SK-N-SH (cell line): Measurements from ENCODE around the gene FBXW9. TPM values are rescaled to one million over a fixed set of nuclear protein-coding genes. Genes with fewer than 3 reads are reported as not detected.

Experiments used
- CTCF ChIA-PET: fragments of 300-600, 350-600 bp; formaldehyde crosslinking; extraction: SDS; loops from one replicate; lab custom pipeline; 2021; lab: Yijun Ruan, JAX
- POLR2A ChIA-PET: fragments of 350-600 bp; sonication (Branson Sonifier 250); formaldehyde crosslinking; extraction: SDS; loops from one replicate; lab custom pipeline; 2020; ENCODE audit warnings: antibody characterized with exemption, inconsistent platforms; lab: Yijun Ruan, JAX
- DNase-seq: peaks from one replicate; pipeline ENCODE4 v3.0.0; 2012
- H2AFZ ChIP-seq: fragments of 200-600 bp; sonication (generic); 2 replicates; pipeline ENCODE4 v1.8.1; 2016; ENCODE audit warnings: antibody characterized with exemption, mild to moderate bottlenecking, low read depth
- H3F3A ChIP-seq: fragments of 200-600 bp; sonication (generic); replicated peaks from 2 replicates; pipeline ENCODE3; 2016; ENCODE audit warnings: antibody characterized with exemption, mild to moderate bottlenecking; ENCODE audit not compliant: insufficient read depth
- H3K27ac ChIP-seq, 2 experiments: fragments of 200-500 bp in 1 of 2; fragments of 200-600 bp in 1 of 2; sonication (Bioruptor generic) in 1 of 2; sonication (generic), shearing (Covaris generic) in 1 of 2; 2 replicates each; pipeline versions ENCODE4 v1.5.1 to v1.6.1; 2014 to 2016; ENCODE audit warnings: low read depth in 2 of 2, inconsistent platforms in 1 of 2, low read length in 1 of 2, mild to moderate bottlenecking in 1 of 2, mixed read lengths in 1 of 2
- H3K27me3 ChIP-seq: fragments of 200-600 bp; sonication (generic), shearing (Covaris generic); 2 replicates; pipeline ENCODE4 v1.6.1; 2016; ENCODE audit warnings: mixed run types; ENCODE audit not compliant: insufficient read depth
- H3K36me3 ChIP-seq, 2 experiments: fragments of 200-500 bp in 1 of 2; fragments of 200-600 bp in 1 of 2; sonication (Bioruptor generic) in 1 of 2; sonication (generic) in 1 of 2; replicated peaks in 1 of 2; 2 replicates each; pipeline versions ENCODE3 to v1.5.1; 2014 to 2016; ENCODE audit warnings: low read length in 1 of 2, mild to moderate bottlenecking in 1 of 2; ENCODE audit not compliant: insufficient read depth in 2 of 2, control insufficient read depth in 1 of 2
- H3K4me1 ChIP-seq, 2 experiments: fragments of 200-500 bp in 1 of 2; fragments of 200-600 bp in 1 of 2; sonication (Bioruptor generic) in 1 of 2; sonication (generic), shearing (Covaris generic) in 1 of 2; 2 replicates each; pipeline versions ENCODE4 v1.5.1 to v1.6.1; 2014 to 2016; ENCODE audit warnings: low read depth in 1 of 2, low read length in 1 of 2, mixed run types in 1 of 2; ENCODE audit not compliant: insufficient read depth in 2 of 2, control insufficient read depth in 1 of 2
- H3K4me2 ChIP-seq: fragments of 200-600 bp; sonication (generic), shearing (Covaris generic); 2 replicates; pipeline ENCODE4 v1.6.1; 2017; ENCODE audit warnings: mixed run types
- H3K4me3 ChIP-seq, 2 experiments: fragments of 200-500 bp in 1 of 2; fragments of 200-600 bp in 1 of 2; sonication (Bioruptor generic) in 1 of 2; sonication (generic), shearing (Covaris generic) in 1 of 2; 2 replicates each; pipeline versions ENCODE4 v1.5.1 to v1.8.1; 2014 to 2016; ENCODE audit warnings: low read depth in 2 of 2, inconsistent platforms in 1 of 2, low read length in 1 of 2, mild to moderate bottlenecking in 1 of 2, mixed read lengths in 1 of 2, moderate library complexity in 1 of 2
- H3K79me2 ChIP-seq: fragments of 200-600 bp; sonication (generic); 2 replicates; pipeline ENCODE4 v1.8.1; 2017; ENCODE audit warnings: mild to moderate bottlenecking; ENCODE audit not compliant: insufficient read depth
- H3K9ac ChIP-seq: fragments of 200-600 bp; sonication (generic); 2 replicates; pipeline ENCODE4 v1.6.1; 2017; ENCODE audit warnings: mixed run types
- H3K9me2 ChIP-seq: fragments of 200-600 bp; sonication (generic); 2 replicates; pipeline ENCODE4 v1.6.1; 2017; ENCODE audit warnings: mixed run types
- H3K9me3 ChIP-seq: fragments of 200-600 bp; sonication (generic); 2 replicates; pipeline ENCODE4 v1.6.1; 2017; ENCODE audit warnings: mixed run types, mild to moderate bottlenecking, moderate library complexity
- H4K20me1 ChIP-seq: fragments of 200-600 bp; sonication (generic); 2 replicates; pipeline ENCODE4 v1.6.1; 2017; ENCODE audit warnings: mild to moderate bottlenecking, mixed run types; ENCODE audit not compliant: insufficient read depth
- CHD2 ChIP-seq: fragments of 150-350 bp; IDR thresholded peaks from 2 replicates; pipeline ENCODE4 v1.6.1; 2018; ENCODE audit warnings: low read length; ENCODE audit not compliant: partially characterized antibody
- ELF1 ChIP-seq: IDR thresholded peaks from 2 replicates; pipeline ENCODE4 v1.4.0; 2012
- FOSL2 ChIP-seq: IDR thresholded peaks from 2 replicates; pipeline ENCODE4 v1.4.0; 2012; ENCODE audit warnings: low read depth, mild to moderate bottlenecking, moderate library complexity, borderline replicate concordance
- FOXJ3 ChIP-seq: sonication (generic); formaldehyde crosslinking; IDR thresholded peaks from 2 replicates; pipeline ENCODE4 v1.5.1; 2020; ENCODE audit warnings: mild to moderate bottlenecking, missing genetic modification reagents
- FOXM1 ChIP-seq: IDR thresholded peaks from 2 replicates; pipeline ENCODE4 v1.4.0; 2012; ENCODE audit warnings: low read depth, mild to moderate bottlenecking
- GATA2 ChIP-seq: sonication (generic); formaldehyde crosslinking; IDR thresholded peaks from 2 replicates; pipeline ENCODE4 v1.5.0; 2020; ENCODE audit warnings: mild to moderate bottlenecking, missing genetic modification reagents
- JUND ChIP-seq: IDR thresholded peaks from 2 replicates; pipeline ENCODE4 v1.4.0; 2012
- MEF2A ChIP-seq: IDR thresholded peaks from 2 replicates; pipeline ENCODE4 v1.4.0; 2012; ENCODE audit warnings: low read depth, borderline replicate concordance
- MXI1 ChIP-seq: IDR thresholded peaks from 2 replicates; pipeline ENCODE4 v1.6.1; 2012; ENCODE audit warnings: mild to moderate bottlenecking, low read depth, low read length, improper control_type of control experiment
- NFIC ChIP-seq: IDR thresholded peaks from 2 replicates; pipeline ENCODE4 v1.4.0; 2012; ENCODE audit warnings: borderline replicate concordance
- RAD21 ChIP-seq: IDR thresholded peaks from 2 replicates; pipeline ENCODE4 v1.6.1; 2012; ENCODE audit warnings: mild to moderate bottlenecking, low read length
- RCOR1 ChIP-seq: fragments of 150-350 bp; IDR thresholded peaks from 2 replicates; pipeline ENCODE4 v1.6.1; 2017; ENCODE audit warnings: antibody characterized with exemption, low read length
- REST ChIP-seq: IDR thresholded peaks from 2 replicates; pipeline ENCODE4 v1.6.1; 2012; ENCODE audit warnings: mild to moderate bottlenecking, low read depth, low read length, moderate library complexity
- RXRA ChIP-seq: IDR thresholded peaks from 2 replicates; pipeline ENCODE4 v1.4.0; 2012; ENCODE audit warnings: low read depth, mild to moderate bottlenecking, borderline replicate concordance
- YY1 ChIP-seq: IDR thresholded peaks from 2 replicates; pipeline ENCODE4 v1.4.0; 2012; ENCODE audit warnings: low read depth, mild to moderate bottlenecking
- WGBS: methylation state at CpG from one replicate; pipeline ENCODE4 v1.1.6; 2017; ENCODE audit warnings: low lambda C conversion rate; 5-methylcytosine and 5-hydroxymethylcytosine counted together
- polyA plus RNA-seq, 3 experiments: library from polyadenylated mRNA; depleted of rRNA; stranded (reverse); fragments of >200 nt; gene quantifications; 2 replicates each; pipeline ENCODE4 v1.2.3, GENCODE V29; 2012
- TF ChIP-seq, protein P1 (sequence below): fragments of 200-600 bp; sonication (generic); IDR thresholded peaks from 2 replicates; pipeline ENCODE4 v1.6.1; 2017; ENCODE audit warnings: antibody characterized with exemption, mild to moderate bottlenecking, moderate library complexity
- TF ChIP-seq, protein P2 (sequence below): fragments of 150-350 bp; IDR thresholded peaks from 2 replicates; pipeline ENCODE4 v1.6.1; 2017; ENCODE audit warnings: antibody characterized with exemption, low read length, low read depth, borderline replicate concordance

FBXW9 gene
- polyA plus RNA-seq, 1 of the 3 experiments (the other 2 are of a cell fraction) = 26.6 TPM

DNA sequence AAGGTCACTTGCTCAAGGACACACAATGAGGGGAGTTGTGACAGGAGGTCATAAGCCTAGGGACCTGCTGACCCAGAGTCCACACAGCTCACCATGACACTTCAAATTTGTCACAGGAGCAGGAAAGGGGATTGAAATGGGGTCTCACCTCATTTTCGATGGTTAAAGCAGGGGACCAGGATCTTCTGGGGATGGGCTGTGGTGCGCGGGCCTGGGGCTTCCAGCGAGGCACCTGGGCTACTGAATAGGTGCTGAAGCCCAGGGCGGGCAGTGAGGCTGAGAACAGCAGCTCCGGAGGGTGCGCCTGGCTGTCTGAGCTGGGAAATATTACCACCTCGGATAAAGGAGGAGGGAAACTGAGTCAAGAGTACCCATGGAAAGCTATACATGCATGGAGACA is 40.9 kb downstream of the FBXW9 start:
- no peak for DNase-seq
- POLR2A ChIA-PET = no interaction called here
- H3F3A ChIP-seq = no peaks in the 10 kb centered on the region
- no peak overlapping the region for H3K4me3 ChIP-seq
- H3K79me2 ChIP-seq = no peaks in the 10 kb centered on the region
- TF ChIP-seq FOSL2 = no peak
- TF ChIP-seq RXRA = no peak
- no peak for TF ChIP-seq RCOR1
- TF ChIP-seq GATA2 (CRISPR knock-in tag) = no peak
- TF ChIP-seq FOXJ3 (CRISPR knock-in tag) = no peak
- no peak for TF ChIP-seq YY1
- TF ChIP-seq REST = no peak
- no peak for TF ChIP-seq MXI1
- TF ChIP-seq, protein P1, sequence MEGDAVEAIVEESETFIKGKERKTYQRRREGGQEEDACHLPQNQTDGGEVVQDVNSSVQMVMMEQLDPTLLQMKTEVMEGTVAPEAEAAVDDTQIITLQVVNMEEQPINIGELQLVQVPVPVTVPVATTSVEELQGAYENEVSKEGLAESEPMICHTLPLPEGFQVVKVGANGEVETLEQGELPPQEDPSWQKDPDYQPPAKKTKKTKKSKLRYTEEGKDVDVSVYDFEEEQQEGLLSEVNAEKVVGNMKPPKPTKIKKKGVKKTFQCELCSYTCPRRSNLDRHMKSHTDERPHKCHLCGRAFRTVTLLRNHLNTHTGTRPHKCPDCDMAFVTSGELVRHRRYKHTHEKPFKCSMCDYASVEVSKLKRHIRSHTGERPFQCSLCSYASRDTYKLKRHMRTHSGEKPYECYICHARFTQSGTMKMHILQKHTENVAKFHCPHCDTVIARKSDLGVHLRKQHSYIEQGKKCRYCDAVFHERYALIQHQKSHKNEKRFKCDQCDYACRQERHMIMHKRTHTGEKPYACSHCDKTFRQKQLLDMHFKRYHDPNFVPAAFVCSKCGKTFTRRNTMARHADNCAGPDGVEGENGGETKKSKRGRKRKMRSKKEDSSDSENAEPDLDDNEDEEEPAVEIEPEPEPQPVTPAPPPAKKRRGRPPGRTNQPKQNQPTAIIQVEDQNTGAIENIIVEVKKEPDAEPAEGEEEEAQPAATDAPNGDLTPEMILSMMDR = no peak
- TF ChIP-seq, protein P2, sequence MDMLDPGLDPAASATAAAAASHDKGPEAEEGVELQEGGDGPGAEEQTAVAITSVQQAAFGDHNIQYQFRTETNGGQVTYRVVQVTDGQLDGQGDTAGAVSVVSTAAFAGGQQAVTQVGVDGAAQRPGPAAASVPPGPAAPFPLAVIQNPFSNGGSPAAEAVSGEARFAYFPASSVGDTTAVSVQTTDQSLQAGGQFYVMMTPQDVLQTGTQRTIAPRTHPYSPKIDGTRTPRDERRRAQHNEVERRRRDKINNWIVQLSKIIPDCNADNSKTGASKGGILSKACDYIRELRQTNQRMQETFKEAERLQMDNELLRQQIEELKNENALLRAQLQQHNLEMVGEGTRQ = no peak
- TF ChIP-seq NFIC = no peak
- TF ChIP-seq RAD21 = no peak
- TF ChIP-seq CHD2 = no peak
- TF ChIP-seq FOXM1 = no peak
- no peak for TF ChIP-seq JUND
- no peak for TF ChIP-seq MEF2A
- TF ChIP-seq ELF1 = no peak
- no peaks in the 10 kb centered on the region for H3K9me2 ChIP-seq
- no peak overlapping the region for H3K9ac ChIP-seq
- no peaks in the 10 kb centered on the region for H3K27me3 ChIP-seq
- no peak overlapping the region for H3K27ac ChIP-seq
- peaks cover 0 to 11% of the 10 kb centered on the region in 2 experiments for H3K36me3 ChIP-seq
- no peaks in the 10 kb centered on the region for H3K9me3 ChIP-seq
- 86% methylated on average over 8 of the region's 8 CpGs for WGBS
- no peak overlapping the region for H3K4me2 ChIP-seq
- no peaks in the 10 kb centered on the region for H4K20me1 ChIP-seq
- no peak overlapping the region for H2AFZ ChIP-seq
- CTCF ChIA-PET = interaction anchor here (1.0 to 1.9 kb wide), 2 partner anchors 15 to 16 kb away, joined by 3 to 8 read pairs (median 3); no protein-coding TSS in a partner anchor
- no peaks in the 10 kb centered on the region for H3K4me1 ChIP-seq
